Middle frontal gyrus (tissue), 1 donor: ENCODE measurements around the gene KRTAP17-1.
"Not testable (repeated sequence)": the region's sequence is repeated elsewhere in the genome, so short reads cannot be mapped to it uniquely, and the experiment has no call there.

ENCODE experiments used
- DNase-seq: peaks from one replicate; pipeline ENCODE4 v3.0.0-alpha.2; 2015; ENCODE audit warnings: low spot score; ENCODE audit errors: extremely low spot score

Gene KRTAP17-1, protein sequence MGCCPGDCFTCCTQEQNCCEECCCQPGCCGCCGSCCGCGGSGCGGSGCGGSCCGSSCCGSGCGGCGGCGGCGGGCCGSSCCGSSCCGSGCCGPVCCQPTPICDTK

GRCh38 chr17:41315204-41315794 is at the start of gene KRTAP17-1:
TSS of gene KRTAP17-1 (minus strand) at chr17:41315710. CDS start at chr17:41315650, 60 bp downstream.
- no peak for DNase-seq

GRCh38 chr17:41363881-41364280 is 48.4 kb upstream of the KRTAP17-1 start:
- no peak for DNase-seq

DNA sequence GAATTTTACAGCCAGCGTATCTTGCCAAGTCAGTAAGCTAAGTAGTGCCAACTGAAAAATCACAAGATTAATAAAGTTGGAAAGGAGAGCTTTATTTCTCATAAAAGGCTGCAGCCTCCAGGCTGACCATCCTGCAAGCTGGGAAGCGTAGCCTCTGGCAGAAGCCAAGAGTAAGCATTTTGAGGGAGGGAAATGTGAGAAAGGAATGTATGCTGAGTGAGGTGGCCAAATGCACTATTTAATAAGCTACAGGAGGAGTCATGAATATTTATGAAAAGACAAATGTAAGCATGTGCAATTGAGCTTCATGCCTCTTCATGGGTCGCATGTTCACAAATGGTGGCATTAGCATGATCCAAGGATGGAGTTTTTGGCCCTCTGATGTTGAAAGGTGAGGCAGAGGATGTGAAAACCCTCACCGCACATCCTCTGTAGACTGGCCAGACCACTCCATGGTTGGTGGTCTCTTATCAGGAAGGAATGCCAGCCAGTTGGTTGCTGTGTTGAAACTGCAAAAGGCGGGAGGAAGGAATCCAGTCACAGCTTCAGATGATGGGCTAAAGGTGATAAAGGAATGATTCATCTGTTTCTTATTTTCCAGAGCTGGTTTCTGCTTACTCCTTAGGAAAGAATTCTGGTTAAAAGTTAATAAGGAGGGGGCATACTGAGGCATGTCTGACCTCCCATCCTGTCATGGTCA is 44.9 kb upstream of the KRTAP17-1 start:
- no peak for DNase-seq

DNA sequence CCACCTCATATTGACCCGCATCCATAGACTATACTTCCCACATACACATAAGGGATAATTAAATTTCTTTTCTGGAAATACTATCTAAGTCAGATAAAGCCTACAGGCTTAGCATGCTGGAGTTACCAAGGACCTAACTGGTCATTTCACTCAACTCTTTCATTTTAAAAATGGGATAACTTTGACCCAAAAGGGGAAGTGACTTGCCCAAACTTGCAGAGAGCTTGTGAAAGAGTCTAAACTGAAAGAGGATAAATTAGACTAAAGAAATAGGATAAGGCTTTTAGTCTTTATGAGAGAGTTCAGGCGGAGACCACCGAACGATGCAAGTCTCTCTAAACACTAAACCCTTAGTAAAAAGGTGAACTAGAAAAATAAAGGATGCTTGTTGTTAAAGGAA is 39.0 kb upstream of the KRTAP17-1 start:
- DNase-seq, result no peak

DNA sequence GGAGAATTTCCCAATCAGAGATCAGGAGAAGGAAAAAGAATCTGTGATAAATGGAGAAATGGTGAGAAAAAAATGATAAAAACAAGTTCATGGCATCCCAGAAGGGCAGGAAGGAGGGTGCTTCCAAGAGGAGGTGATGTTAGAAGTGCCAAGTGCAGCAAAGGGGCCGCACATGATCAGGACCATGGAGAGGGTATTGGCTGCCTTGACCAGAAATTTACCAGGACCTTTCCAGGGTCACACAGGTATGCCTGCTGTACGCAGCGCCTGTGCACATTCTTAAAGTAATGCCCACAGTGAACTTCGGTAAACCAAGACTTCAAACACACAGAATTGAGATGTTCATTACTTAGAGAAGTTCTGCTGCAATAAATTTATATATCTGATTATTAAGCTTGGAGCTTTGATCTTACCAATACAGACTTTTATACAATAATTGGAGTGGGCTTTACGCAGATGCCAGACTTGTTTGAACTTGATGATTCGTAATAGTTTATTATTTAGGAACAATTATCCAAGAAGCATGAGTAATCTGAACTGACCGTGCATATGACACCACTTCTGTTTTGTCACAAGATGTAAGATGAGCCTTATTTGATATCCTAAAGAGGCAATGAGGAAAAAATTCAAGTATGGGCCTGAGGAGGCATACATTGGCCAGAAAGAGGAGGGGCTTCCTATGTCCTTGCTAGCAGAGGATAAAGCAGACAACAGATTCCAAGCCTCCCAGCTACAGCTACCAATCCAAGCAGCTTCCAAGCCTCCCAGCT is 37.3 kb upstream of the KRTAP17-1 start:
- DNase-seq, result no peak

GRCh38 chr17:41351177-41351576 is 35.7 kb upstream of the KRTAP17-1 start:
- DNase-seq, result no peak

- not testable (repeated sequence) for DNase-seq
Measured at GRCh38 chr17:41350381-41350878, 34.9 kb upstream of the KRTAP17-1 start, which contains the start of gene KRT33A. TSS of gene KRT33A (minus strand) at chr17:41350828. CDS start at chr17:41350767, 61 bp downstream.

DNA sequence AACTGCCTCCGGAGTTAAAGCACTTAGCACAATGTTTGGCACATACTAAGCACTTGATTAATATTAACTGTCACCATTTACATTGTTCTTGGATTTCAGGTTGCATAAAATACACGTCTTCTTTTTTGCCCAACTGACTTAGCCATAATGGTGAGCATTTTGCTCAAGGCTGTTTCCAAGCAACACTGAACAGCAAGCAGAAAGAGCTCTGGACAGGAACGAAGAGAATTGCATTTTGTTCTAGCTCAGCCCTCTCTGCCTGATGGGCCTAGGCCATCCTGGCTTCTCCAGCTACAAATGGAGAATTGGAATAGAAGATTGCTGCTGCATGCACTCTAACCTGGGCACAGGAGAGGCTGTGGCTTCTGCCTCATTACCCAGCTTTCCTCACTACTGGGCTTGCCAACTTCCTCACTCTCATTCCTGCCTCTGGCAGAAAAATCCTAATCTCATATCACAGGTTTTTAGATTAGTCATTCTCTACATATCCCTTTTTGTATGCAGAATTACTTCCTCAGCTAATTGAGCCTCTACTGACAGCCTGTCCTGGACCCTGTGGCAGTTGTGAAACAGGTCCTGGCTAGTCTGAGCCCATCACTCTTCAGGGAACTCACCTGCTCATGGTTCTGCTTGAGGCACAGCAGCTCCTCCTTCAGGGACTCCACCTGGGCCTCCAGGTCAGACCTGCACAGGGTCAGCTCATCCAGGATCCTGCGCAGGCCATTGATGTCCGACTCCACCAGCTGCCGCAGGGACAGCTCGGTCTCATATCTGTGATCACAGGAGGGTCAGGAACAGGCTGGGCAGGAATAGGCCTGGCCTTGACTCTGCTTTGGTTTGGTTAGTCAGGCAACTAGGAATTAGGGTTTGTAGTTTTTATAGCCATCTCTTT is 32.6 kb upstream of the KRTAP17-1 start:
- no peak for DNase-seq

GRCh38 chr17:41346421-41346820 is 30.9 kb upstream of the KRTAP17-1 start:
- DNase-seq, result not testable (repeated sequence)

DNA sequence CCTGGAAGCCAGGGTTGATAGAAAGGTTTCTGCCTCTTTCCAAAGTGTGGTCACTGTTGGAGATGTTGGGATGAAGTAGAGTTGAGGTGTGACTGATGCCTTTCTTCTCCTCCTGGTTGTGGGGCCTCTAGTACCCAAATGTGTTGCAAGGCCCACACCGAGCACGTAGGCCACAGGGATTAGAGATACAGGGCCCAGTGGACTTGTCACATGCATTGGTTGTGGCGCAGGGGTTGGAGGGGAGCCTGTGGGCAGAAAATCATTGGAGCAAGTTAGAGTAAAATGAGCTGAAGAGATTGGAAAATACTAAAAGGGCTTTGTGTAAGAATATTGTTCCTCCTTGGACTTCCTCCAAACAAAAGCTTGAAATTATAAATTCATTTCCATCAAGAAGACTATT is 30.5 kb upstream of the KRTAP17-1 start:
- DNase-seq, result no peak

DNA sequence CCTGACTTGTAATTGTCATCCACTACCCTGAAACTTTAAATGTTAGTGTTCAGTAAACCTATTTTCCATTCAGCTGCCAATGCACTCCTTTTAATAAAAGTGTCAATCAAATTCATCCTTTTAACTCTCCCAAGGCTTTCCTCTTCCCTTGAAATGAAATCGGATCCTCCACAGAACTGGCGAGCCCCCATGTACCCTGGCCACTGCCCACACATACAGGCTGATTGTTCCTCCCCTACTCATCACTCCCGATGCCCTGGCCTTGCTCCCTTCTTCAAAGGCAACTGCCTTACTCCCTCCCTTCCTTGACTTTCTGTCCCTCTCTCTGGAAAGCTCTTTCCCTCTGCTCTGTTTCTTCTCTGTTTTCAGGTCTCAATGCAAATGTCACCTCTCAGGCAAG is 27.5 kb upstream of the KRTAP17-1 start:
- DNase-seq, result no peak

DNA sequence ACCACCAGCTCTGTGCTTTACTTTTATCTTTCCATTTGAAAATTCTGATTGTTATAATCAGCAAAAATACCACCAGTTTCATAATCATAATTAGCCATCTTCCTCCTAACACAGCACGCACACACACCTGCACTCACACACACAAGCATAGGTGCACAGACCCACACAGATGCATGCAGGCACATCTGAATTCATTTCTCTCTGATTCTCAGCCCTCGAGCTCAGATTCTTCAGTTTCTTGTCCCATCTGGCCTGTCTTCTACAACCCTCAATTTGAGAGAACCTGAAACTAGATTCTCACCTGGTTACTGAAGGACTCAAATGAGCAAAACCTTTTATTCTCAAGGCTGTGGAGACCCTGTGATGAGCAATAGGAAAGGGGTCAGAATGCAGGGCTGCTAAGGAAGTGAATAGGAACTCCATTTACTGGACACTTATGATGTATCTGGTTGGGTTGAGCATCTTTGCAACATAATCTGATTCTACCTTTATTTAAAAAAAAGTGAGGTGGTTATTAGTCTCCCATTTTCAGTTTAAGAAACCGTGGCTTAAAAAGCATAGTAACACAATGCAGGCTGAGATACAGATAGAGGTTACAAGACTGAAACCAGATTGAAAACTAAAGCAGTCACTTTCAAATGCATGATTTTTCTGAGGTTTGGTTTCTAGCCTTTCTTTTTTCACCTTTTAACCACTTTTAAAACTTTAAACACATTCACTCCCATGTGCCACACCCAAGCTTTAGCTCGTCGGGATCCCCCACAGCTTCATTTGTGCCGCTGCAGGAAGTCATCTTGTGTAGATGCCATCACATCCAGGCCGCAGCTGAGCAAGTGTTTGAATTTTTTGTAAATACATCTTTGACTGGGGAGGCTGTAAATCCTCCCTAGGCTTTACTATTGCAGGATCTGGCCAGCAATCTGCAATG is 25.7 kb upstream of the KRTAP17-1 start:
- no peak for DNase-seq

GRCh38 chr17:41340494-41340893 is 25.0 kb upstream of the KRTAP17-1 start:
- DNase-seq, result no peak

- DNase-seq, result no peak
Measured at GRCh38 chr17:41339571-41340172, 24.2 kb upstream of the KRTAP17-1 start.

- DNase-seq, result no peak
Measured at GRCh38 chr17:41338961-41339485, 23.5 kb upstream of the KRTAP17-1 start.

GRCh38 chr17:41335747-41336146 is 20.2 kb upstream of the KRTAP17-1 start:
- DNase-seq, result no peak

GRCh38 chr17:41334385-41335305 is 19.1 kb upstream of the KRTAP17-1 start:
- no peak for DNase-seq

DNA sequence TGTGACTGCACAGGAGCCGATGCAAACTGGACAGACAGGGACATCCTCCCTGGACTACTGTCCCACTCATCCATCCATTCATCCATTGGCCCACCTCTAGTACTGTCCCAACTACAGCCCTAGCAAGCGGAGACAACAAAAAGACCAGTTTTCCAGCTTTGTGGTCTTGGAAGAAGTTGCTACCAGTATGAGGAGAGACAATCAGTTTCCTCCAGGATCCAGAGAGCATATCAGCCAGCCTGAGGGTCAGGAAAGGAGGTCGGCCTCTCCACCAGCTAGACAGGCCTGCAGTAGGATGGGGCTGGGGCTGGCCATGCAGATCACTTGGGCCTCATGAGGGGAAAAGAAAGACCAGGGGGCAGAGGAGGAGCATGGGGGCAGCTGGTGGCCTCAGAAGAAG is 18.3 kb upstream of the KRTAP17-1 start:
- DNase-seq, result no peak
